ENCODE results near the gene CD248. TPM values are rescaled to one million over a fixed set of nuclear protein-coding genes. Genes with fewer than 3 reads are reported as not detected.

Gene CD248
- total RNA-seq, 1 experiment from 2014 or later: 629 TPM

- peak; percentile 81 for DNase-seq (ENCODE audit: low read depth in 1 of 2, low spot score in 2 of 2)
- peak overlapping the region; percentile 69 for H3K4me3 ChIP-seq
- H3K9me3 ChIP-seq (replicated peaks): no peaks in the 10 kb centered on the region
- H3K27ac ChIP-seq: peak overlapping the region; percentile 94
- H3K4me1 ChIP-seq (replicated peaks): peaks cover 21% of the 10 kb centered on the region
- H3K36me3 ChIP-seq: peaks cover 76% of the 10 kb centered on the region
- no peaks in the 10 kb centered on the region for H3K27me3 ChIP-seq (replicated peaks)
Observed at GRCh38 chr11:66268952-66269905, 47.6 kb downstream of the CD248 start.

GRCh38 chr11:66268244-66268951 lies 48.4 kb downstream of the CD248 start, which contains the start of gene RAB1B:
Gene RAB1B, plus strand, starts transcription at chr11:66268639. Its CDS starts 41 bp downstream, at chr11:66268680.
- H3K36me3 ChIP-seq: peaks cover 76% of the 10 kb centered on the region

GRCh38 chr11:66267379-66268243 lies 49.2 kb downstream of the CD248 start:
- peaks cover 21% of the 10 kb centered on the region for H3K4me1 ChIP-seq (replicated peaks)
- H3K4me3 ChIP-seq: peak overlapping the region; percentile 69
- no peaks in the 10 kb centered on the region for H3K27me3 ChIP-seq (replicated peaks)
- DNase-seq (ENCODE audit: low read depth in 1 of 2, low spot score in 2 of 2): peak; percentile 94 to 97
- H3K9me3 ChIP-seq (replicated peaks): no peaks in the 10 kb centered on the region
- peaks cover 76% of the 10 kb centered on the region for H3K36me3 ChIP-seq
- H3K27ac ChIP-seq: peak overlapping the region; percentile 16

More at GRCh38 chr11:66268244-66268951, 48.4 kb downstream of the CD248 start, which contains the start of gene RAB1B:
- no peaks in the 10 kb centered on the region for H3K9me3 ChIP-seq (replicated peaks)
- peak; percentile 100 for DNase-seq (ENCODE audit: low read depth in 1 of 2, low spot score in 2 of 2)
- H3K4me1 ChIP-seq (replicated peaks): peaks cover 21% of the 10 kb centered on the region
- H3K27me3 ChIP-seq (replicated peaks): no peaks in the 10 kb centered on the region
- H3K4me3 ChIP-seq: peak within 1 kb of the TSS; percentile 69
- H3K27ac ChIP-seq: peak within 1 kb of the TSS; percentile 94

GRCh38 chr11:66267039-66267378 lies 49.8 kb downstream of the CD248 start:
- no peak for DNase-seq (ENCODE audit: low read depth in 1 of 2, low spot score in 2 of 2)
- Histone ChIP-seq H3K36me3 (peaks cover 76% of the 10 kb centered on the region), H3K27ac (no peak overlapping the region), H3K27me3 (replicated peaks) (no peaks in the 10 kb centered on the region), H3K4me3 (peak overlapping the region; percentile 69), H3K4me1 (replicated peaks) (peaks cover 21% of the 10 kb centered on the region), H3K9me3 (replicated peaks) (no peaks in the 10 kb centered on the region)

GRCh38 chr11:66266378-66267038 lies 50.3 kb downstream of the CD248 start:
- no peak overlapping the region for H3K4me3 ChIP-seq
- DNase-seq (ENCODE audit: low read depth in 1 of 2, low spot score in 2 of 2): no peak

GRCh38 chr11:66265531-66266377 lies 51.1 kb downstream of the CD248 start:
- H3K27ac ChIP-seq: no peak overlapping the region
- H3K4me3 ChIP-seq: no peak overlapping the region
- H3K36me3 ChIP-seq: peaks cover 80% of the 10 kb centered on the region
- H3K4me1 ChIP-seq (replicated peaks): peaks cover 21% of the 10 kb centered on the region
- H3K9me3 ChIP-seq (replicated peaks): no peaks in the 10 kb centered on the region
- no peaks in the 10 kb centered on the region for H3K27me3 ChIP-seq (replicated peaks)
- DNase-seq (ENCODE audit: low read depth in 1 of 2, low spot score in 2 of 2): no peak

More at GRCh38 chr11:66266378-66267038, 50.3 kb downstream of the CD248 start:
- Histone ChIP-seq H3K36me3 (peaks cover 76% of the 10 kb centered on the region), H3K27ac (no peak overlapping the region), H3K4me1 (replicated peaks) (peaks cover 21% of the 10 kb centered on the region), H3K9me3 (replicated peaks) (no peaks in the 10 kb centered on the region), H3K27me3 (replicated peaks) (no peaks in the 10 kb centered on the region)

- DNase-seq (ENCODE audit: low read depth in 1 of 2, low spot score in 2 of 2): peak in 1 of 2 experiments; percentile 75
- H3K9me3 ChIP-seq (replicated peaks): no peaks in the 10 kb centered on the region
- H3K4me1 ChIP-seq (replicated peaks): peaks cover 21% of the 10 kb centered on the region
- no peak overlapping the region for H3K27ac ChIP-seq
- peaks cover 80% of the 10 kb centered on the region for H3K36me3 ChIP-seq
- H3K27me3 ChIP-seq (replicated peaks): no peaks in the 10 kb centered on the region
- no peak overlapping the region for H3K4me3 ChIP-seq
Observed at GRCh38 chr11:66264914-66265313, 51.9 kb downstream of the CD248 start.

Other genes starting within 250 kb of the CD248 start
- gene PACS1, start 246.8 kb downstream of the CD248 start, total RNA-seq (2014; rRNA removed; shearing (Covaris generic)): 28.5 and 37.1 TPM in 2 replicates
- 54.1 and 92.6 TPM in 2 replicates for gene KLC2, start 59.3 kb downstream of the CD248 start, total RNA-seq (2014; rRNA removed; shearing (Covaris generic))
- 290 and 334 TPM in 2 replicates for gene RAB1B, start 48.4 kb downstream of the CD248 start, total RNA-seq (2014; rRNA removed; shearing (Covaris generic))
- 2.8 and 6.2 TPM in 2 replicates for gene CNIH2, start 38.9 kb downstream of the CD248 start, total RNA-seq (2014; rRNA removed; shearing (Covaris generic))
- gene YIF1A, start 27.9 kb downstream of the CD248 start, total RNA-seq (2014; rRNA removed; shearing (Covaris generic)): 162 and 245 TPM in 2 replicates
- 0.60 and 0.61 TPM in 2 replicates for gene TMEM151A, start 25.1 kb downstream of the CD248 start, total RNA-seq (2014; rRNA removed; shearing (Covaris generic))
- 44.9 and 58.0 TPM in 2 replicates for gene RIN1, start 19.4 kb upstream of the CD248 start, total RNA-seq (2014; rRNA removed; shearing (Covaris generic))
- gene BRMS1, start 28.1 kb upstream of the CD248 start, total RNA-seq (2014; rRNA removed; shearing (Covaris generic)): 170 and 189 TPM in 2 replicates
- gene B4GAT1, start 30.6 kb upstream of the CD248 start, total RNA-seq (2014; rRNA removed; shearing (Covaris generic)): 44.1 and 46.5 TPM in 2 replicates
- not detected in 2 replicates for gene SLC29A2, start 54.7 kb upstream of the CD248 start, total RNA-seq (2014; rRNA removed; shearing (Covaris generic))
- gene NPAS4, start 104.0 kb upstream of the CD248 start, total RNA-seq (2014; rRNA removed; shearing (Covaris generic)): 1.3 and 2.2 TPM in 2 replicates
- gene MRPL11, start 121.8 kb upstream of the CD248 start, total RNA-seq (2014; rRNA removed; shearing (Covaris generic)): 186 and 201 TPM in 2 replicates
- gene PELI3, start 149.9 kb upstream of the CD248 start, total RNA-seq (2014; rRNA removed; shearing (Covaris generic)): 7.0 and 11.1 TPM in 2 replicates
- 140 and 146 TPM in 2 replicates for gene DPP3, start 163.4 kb upstream of the CD248 start, total RNA-seq (2014; rRNA removed; shearing (Covaris generic))
- gene BBS1, start 193.6 kb upstream of the CD248 start, total RNA-seq (2014; rRNA removed; shearing (Covaris generic)): 28.7 and 38.8 TPM in 2 replicates
- 17.9 and 18.3 TPM in 2 replicates for gene ZDHHC24, start 229.0 kb upstream of the CD248 start, total RNA-seq (2014; rRNA removed; shearing (Covaris generic))
- gene ACTN3, start 229.9 kb upstream of the CD248 start, total RNA-seq (2014; rRNA removed; shearing (Covaris generic)): not detected in 2 replicates